ENCODE measurements around the gene WNT7B. TPM values are rescaled to one million over a fixed set of nuclear protein-coding genes. Genes with fewer than 3 reads are reported as not detected.

WNT7B gene
- total and polyA plus RNA-seq, 7 donors, result not detected

- no peaks in the 10 kb centered on the region for H3K36me3 ChIP-seq
- 22 to 58% methylated on average over 22 of the region's 22 CpGs for WGBS, 2 donors
- no peaks in the 10 kb centered on the region for H3K9me3 ChIP-seq
- peaks cover 0 to 1% (median 0%) of the 10 kb centered on the region in 3 donors for H3K27me3 ChIP-seq
- no peak overlapping the region for H3K27ac ChIP-seq
- TF ChIP-seq CTCF (IDR thresholded peaks at IDR 0.05) (no peak), POLR2AphosphoS5 (IDR thresholded peaks at IDR 0.05) (no peak), EP300 (IDR thresholded peaks at IDR 0.05) (no peak), POLR2A (IDR thresholded peaks at IDR 0.05) (no peak)
- no peaks in the 10 kb centered on the region for H3K4me1 ChIP-seq
- intact Hi-C loops (cut with DNase I), result no loop called here
- no peak for DNase-seq
- no peak overlapping the region for H3K4me3 ChIP-seq
Observed at GRCh38 chr22:45923835-45924234, 53.1 kb downstream of the WNT7B start.

- H3K36me3 ChIP-seq, result no peaks in the 10 kb centered on the region
- H3K4me1 ChIP-seq, result no peaks in the 10 kb centered on the region
- H3K9me3 ChIP-seq, result no peaks in the 10 kb centered on the region
- peaks cover 0 to 5% (median 0%) of the 10 kb centered on the region in 3 donors for H3K27me3 ChIP-seq
- 87 to 91% methylated on average over 9 of the region's 9 CpGs for WGBS, 2 donors
- DNase-seq, result no peak
- TF ChIP-seq EP300 (IDR thresholded peaks at IDR 0.05) (no peak), POLR2AphosphoS5 (IDR thresholded peaks at IDR 0.05) (no peak), POLR2A (IDR thresholded peaks at IDR 0.05) (no peak), CTCF (IDR thresholded peaks at IDR 0.05) (no peak)
- H3K4me3 ChIP-seq, result no peak overlapping the region
- intact Hi-C loops (cut with DNase I), result no loop called here
- H3K27ac ChIP-seq, result no peak overlapping the region
Observed at GRCh38 chr22:45923212-45923611, 53.8 kb downstream of the WNT7B start.

DNA sequence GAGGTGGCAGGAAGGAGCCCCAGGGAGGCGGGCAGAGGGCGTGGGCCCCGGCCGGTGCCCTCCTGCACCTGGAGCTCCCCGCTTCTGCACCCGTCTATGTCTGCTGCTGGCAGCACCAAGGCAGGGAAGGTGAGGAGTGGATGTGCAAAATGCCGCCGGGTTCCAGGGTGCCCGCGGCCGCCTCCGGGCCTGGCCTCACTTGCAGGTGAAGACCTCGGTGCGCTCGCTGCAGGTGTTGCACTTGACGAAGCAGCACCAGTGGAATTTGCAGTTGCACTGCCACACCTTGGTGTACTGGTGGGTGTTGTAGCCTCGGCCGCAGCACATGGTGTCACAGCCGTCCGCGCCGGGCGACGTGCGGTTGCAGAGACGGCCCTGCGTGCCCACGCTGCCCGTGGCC is 54.3 kb downstream of the WNT7B start:
- no peak overlapping the region for H3K4me3 ChIP-seq
- 76 to 88% methylated on average over 29 of the region's 29 CpGs for WGBS, 2 donors
- H3K27me3 ChIP-seq, result peaks cover 0 to 5% (median 0%) of the 10 kb centered on the region in 3 donors
- intact Hi-C loops (cut with DNase I), result no loop called here
- H3K27ac ChIP-seq, result no peak overlapping the region
- H3K9me3 ChIP-seq, result no peaks in the 10 kb centered on the region
- no peak for DNase-seq
- no peaks in the 10 kb centered on the region for H3K4me1 ChIP-seq
- TF ChIP-seq POLR2AphosphoS5 (IDR thresholded peaks at IDR 0.05) (no peak), CTCF (IDR thresholded peaks at IDR 0.05) (no peak), EP300 (IDR thresholded peaks at IDR 0.05) (no peak), POLR2A (IDR thresholded peaks at IDR 0.05) (no peak)
- H3K36me3 ChIP-seq, result no peaks in the 10 kb centered on the region

DNA sequence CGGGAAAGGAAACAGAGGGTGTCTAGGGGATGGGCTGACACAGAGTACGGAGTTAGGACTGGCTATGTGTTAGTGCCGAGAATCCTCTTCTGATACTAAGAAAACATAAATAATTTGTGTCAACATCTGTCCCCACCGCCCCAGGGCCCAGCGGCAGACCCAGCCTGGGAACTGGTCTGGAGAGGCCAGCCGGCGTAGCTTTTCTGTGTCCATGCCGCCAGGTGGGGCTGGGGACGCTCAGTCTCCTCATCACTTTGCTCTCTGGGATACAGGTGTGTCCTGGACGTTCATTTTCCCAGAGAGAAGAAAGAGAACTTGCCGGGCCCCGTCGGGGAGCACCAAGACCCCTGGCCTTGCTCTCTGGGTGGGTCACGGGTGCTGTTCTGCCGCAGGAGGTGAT is 54.7 kb downstream of the WNT7B start:
- intact Hi-C loops (cut with DNase I), result no loop called here
- 45 to 71% methylated on average over 15 of the region's 15 CpGs for WGBS, 2 donors
- peaks cover 0 to 5% (median 0%) of the 10 kb centered on the region in 3 donors for H3K27me3 ChIP-seq

DNA sequence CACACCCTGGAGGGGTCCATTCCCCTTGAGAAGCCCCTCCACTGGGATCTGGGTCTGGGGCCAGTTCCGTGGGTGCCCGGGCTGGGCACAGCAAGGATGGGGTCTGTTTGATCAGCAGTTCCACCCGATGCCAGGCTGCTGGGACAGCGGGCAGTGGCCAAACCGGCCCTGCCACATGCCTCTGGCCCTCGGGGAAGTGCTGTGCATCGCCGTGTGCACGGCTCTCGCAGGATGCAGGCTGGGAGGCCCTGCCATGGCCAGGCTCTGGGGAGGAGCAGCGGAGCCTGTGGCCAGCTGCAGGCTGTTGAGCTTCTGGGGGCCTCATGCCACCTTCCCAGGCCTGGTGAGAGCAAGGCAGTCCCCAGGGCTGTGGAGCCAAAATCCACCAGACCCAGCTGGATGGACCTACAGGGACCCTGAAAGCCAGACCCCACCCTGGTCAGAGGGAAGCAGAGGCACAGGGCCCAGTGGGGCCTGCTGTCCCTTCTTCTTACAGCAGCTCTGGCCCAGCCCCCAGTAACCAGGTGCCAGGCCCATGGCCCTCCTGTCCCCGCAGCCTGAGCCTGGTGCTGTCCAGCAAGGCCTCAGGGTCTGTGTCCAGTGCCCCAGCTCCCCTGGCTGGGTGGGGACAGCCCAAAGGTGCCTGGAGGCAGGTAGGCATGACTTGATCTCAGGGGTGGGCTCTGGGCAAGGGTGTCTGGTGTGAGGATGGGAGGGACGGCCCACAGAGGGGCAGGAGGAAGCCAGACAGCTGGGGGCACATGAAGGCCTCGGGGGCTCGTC is 57.3 kb downstream of the WNT7B start:
- no peak overlapping the region for H3K27ac ChIP-seq
- intact Hi-C loops (cut with DNase I), result no loop called here
- no peak for TF ChIP-seq EP300 (IDR thresholded peaks at IDR 0.05)
- TF ChIP-seq POLR2AphosphoS5 (IDR thresholded peaks at IDR 0.05), result no peak
- TF ChIP-seq CTCF (IDR thresholded peaks at IDR 0.05), result no peak
- TF ChIP-seq POLR2A (IDR thresholded peaks at IDR 0.05), result no peak
- H3K9me3 ChIP-seq, result no peaks in the 10 kb centered on the region
- WGBS, 2 donors, result 44 to 75% methylated on average over 15 of the region's 15 CpGs
- no peak for DNase-seq
- peaks cover 0 to 5% (median 0%) of the 10 kb centered on the region in 3 donors for H3K27me3 ChIP-seq
- H3K36me3 ChIP-seq, result no peaks in the 10 kb centered on the region
- no peak overlapping the region for H3K4me3 ChIP-seq
- no peaks in the 10 kb centered on the region for H3K4me1 ChIP-seq

More for the DNA sequence above, 54.7 kb downstream of the WNT7B start:
- TF ChIP-seq POLR2A (IDR thresholded peaks at IDR 0.05) (no peak), POLR2AphosphoS5 (IDR thresholded peaks at IDR 0.05) (no peak)
- H3K36me3 ChIP-seq, result no peaks in the 10 kb centered on the region
- H3K9me3 ChIP-seq, result no peaks in the 10 kb centered on the region
- no peak for DNase-seq
- H3K4me3 ChIP-seq, result no peak overlapping the region
- H3K4me1 ChIP-seq, result no peaks in the 10 kb centered on the region
- H3K27ac ChIP-seq, result no peak overlapping the region
